GM19467 (cell line): ENCODE results near the gene SELL.
"Not testable (repeated sequence)": the region's sequence is repeated elsewhere in the genome, so short reads cannot be mapped to it uniquely, and the experiment has no call there.

Experiments used
- ATAC-seq: cut with Tn5 transposase; IDR thresholded peaks from one replicate; pipeline ENCODE4 v1.9.1; 2021; ENCODE audit warnings: mild to moderate bottlenecking, moderate library complexity; ENCODE audit not compliant: unreplicated experiment

SELL gene

DNA sequence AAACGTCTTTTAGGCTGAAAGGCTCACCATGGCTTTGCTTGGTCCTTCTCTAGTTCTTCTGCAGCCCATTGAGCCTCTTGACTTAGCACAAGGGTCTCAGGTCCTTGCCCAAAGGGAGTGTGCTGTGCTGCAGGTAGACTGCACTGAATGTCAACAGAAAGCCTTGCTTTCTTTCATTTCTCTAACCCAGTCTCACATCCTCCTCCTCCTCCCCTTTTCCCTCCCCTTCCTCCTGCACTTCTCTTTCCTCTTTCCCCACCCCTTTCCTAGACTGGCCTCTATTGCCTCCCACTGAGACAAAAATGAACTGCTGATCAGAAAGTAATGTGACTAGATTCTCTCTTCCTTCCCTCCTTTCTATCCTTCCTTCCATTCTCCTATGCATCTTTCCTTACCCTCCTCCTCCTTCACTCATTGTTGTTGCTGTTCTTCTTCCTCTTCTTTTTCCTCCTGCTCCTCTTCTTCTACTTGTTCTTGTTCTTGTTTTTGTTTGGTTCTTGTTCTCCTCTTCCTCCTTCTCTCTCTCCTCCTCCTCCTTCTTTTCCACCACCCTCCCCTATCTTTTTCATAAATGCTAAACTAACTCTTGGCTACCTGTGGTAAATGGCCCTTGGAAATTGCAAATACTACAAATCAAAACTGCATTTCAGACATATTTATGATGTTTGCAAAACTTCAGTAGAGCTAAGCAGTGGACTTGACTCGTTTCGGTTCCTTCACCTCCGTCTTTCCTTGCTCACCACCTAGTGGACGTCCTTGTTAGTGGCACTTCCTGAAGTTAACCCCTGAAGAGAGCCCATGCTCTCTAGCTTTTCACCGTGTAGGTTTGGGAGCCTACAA, at the start of gene SELL:
Gene SELL (minus strand): TSS at position 152 of the 840 bp plus-strand sequence. CDS start 122 bp downstream, at position 30.
- peak; percentile 82 for ATAC-seq

DNA sequence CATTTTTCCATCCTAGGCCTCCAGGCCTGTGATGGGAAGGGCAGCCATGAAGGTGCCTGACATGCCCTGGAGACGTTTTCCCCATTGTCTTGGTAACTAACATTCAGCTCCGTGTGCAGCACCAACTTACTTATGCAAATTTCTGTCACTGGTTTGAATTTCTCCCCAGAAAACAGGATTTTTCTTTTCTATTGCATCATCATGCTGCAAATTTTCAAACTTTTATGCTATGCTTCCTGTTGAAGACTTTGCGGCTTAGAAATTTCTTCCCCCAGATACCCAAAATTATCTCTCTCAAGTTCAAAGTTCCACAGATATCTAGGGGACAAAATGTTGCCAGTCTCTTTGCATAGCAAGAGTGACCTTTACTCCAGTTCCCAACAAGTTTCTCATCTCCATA, 47.6 kb upstream of the SELL start:
- ATAC-seq: no peak

DNA sequence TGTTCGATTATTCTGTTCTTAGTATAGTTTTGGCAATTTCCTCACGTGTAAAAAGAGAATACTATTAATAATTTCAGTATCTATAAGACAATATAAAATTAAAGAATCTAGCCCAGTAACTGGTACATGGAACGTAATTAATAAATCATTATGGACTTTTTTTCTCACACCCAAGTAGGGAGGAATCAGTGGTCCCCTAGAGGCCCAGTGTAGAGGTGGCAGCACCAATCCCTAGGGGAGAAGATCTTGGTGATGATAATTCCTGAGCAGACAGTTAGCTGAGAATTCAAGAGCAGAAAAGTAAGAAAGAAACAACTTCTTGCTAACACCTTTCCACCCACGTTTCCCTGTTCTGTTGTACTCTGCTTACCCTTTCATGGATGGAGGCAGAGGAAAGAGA, 42.1 kb upstream of the SELL start:
- no peak for ATAC-seq

DNA sequence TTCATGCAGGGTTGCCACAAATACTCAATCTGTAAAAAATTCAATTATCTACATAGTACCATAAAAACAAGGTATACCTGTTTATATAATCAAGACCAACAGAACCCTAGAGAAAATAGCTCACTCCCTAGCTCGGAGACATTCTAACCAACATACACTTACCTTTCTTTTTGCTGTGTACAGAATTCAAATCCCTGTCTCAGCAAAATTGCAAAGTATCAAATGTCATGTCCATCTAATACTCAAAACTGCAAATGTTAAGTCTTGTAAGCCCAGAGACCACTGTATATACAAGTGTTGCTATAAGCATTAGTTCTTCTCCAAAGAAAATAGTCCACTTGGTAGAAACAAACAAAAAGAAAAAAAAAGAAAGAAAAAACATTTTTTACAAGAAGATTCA, 38.6 kb upstream of the SELL start:
- no peak for ATAC-seq

DNA sequence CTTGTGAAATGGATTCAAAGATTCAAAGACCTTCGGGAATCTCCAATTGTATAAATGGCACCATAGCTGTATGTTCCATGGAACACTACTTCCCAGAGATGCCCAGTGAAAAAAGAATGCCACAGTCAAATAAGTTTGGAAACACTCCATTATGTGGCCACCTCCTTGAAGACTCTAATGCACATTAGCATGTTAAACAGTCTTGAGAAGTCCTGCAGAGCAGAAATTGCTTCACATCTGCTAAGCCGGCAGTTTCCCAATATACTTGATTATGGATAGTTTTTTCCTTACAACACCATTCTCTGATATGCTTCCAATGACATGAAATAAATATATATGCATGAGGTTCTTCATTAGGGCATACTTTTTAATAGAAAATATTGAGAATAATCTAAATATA, 35.1 kb upstream of the SELL start:
- no peak for ATAC-seq

DNA sequence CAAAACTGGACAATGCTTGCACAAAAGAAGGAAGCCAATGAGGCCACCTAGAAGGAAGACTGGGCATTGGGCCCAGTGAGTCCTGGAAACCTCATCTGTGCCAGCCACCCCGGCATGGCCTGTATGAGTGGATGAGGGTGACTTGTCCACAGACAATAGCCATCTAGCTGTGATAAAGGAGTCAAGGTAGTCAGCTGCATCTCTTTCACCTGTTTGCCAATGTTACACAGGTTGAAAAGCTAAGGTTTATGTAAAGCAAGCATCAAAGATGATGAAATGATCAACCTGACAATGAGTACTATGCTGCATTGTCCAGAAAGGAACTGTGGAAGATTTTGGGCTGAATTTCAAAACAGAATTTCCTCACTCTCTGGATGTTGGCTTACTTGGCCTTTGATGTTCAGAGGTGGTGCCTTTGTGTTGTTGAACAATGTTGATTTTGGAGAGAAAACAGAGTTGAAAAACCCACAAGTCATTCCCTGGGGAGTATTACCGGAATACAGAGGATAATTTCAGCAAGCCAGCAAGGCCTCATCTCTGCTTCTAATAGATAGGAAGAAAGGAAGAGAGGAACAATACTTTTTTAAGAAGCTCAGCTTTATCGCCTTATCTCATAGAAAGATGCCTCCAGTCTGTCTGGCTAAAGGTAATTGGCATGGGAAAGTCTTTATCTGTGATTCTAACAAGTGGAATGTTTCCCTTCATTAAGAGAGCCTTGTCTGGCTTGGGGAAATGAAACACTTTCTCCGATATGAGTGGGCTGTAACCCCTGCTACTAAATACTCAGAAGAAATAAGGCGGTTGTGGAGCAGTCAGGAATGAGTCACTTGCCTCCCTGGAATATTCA, 33.8 kb upstream of the SELL start:
- ATAC-seq: no peak

DNA sequence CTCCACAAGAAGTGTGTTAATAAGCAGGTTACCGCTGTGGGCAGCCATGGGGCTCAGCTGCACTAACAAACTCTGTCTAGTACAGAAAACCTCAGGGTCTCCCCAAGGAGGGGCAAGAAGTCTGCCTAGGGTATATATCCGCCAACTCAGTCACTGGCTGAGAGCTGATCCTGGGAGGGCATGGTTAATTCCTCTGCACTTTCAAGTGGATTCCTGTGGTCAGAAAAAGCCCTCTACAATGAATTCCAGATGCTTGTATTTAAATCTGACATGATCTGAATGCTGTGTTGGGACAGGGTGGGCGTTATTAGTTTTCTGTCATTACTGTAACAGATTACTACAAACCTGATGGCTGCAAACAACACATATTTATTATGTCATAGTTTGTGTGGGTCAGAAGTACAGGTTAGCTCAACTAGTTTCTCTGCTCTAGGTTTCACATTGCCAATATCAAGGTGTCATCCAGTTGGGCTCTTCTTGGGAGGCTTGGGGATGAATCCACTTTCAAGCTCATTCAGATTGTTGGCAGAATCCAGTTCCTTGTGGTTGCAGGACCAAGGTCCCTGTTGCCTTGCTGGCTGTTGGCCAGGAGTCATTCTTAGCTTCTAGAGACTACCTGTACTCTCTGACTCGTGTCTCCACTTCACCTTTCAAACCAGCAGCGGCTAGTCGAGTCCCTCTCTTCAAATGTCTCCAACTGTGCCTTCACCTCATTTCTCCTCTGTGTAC, 30.4 kb upstream of the SELL start:
- no peak for ATAC-seq

DNA sequence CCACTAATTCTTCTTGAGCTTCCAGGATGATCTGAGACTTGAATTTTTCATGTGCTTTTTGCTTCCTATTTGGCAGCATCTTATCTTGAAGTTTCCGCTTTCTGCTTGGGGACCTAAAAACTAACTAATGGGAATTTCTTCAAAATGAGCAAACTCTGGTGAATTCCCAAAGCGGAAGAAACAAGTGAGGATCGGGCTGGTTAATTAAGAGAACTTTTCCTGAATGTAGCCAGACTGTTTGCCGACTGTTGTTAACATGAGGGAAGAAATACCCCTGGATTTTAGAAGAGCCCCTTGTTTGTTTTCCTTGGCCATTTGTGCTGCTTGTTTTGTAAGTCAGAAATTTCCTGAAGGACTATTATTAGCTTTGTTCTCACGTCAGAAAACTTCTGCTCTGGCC, 28.6 kb upstream of the SELL start:
- no peak for ATAC-seq

DNA sequence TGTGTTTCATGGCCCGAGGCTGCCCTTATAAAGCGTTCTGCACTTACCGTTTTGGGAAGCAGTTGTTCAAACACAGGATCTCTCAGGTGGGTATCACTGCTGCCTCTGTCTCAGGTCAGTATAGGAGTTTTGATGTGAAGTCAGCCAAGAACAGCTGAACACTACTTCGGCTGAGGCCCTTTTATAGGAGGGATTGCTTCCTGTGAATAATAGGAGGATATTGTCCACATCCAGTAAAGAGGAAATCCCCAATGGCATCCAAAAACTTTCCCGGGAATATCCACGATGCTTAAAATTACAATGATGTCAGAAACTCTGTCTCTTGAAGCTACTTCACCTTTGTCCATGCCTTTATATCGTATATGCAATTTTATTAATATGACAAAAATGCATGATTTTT, 22.5 kb upstream of the SELL start, which contains the start of gene SELE:
Gene SELE (minus strand): TSS at position 156 of the 400 bp plus-strand sequence. CDS start 467 bp downstream, outside the sequence.
- no peak for ATAC-seq

DNA sequence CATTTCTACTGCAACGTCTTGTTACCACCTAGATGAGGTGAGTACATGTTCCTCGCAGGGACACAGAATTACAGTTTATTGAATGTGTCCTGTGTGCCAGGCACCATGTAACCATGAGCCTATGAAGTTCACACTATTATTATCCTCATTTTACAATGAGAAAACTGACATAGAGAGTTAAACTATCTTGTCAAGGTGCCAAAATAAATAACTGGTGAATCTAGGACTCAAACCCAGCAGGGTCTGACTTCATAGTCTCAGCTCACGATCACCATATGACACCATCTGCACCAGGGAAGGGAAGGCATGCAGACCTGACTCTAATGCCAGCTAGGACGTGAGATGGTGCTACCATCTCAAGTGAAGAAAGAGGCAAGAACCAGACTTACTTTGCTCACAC, 20.0 kb upstream of the SELL start:
- no peak for ATAC-seq

DNA sequence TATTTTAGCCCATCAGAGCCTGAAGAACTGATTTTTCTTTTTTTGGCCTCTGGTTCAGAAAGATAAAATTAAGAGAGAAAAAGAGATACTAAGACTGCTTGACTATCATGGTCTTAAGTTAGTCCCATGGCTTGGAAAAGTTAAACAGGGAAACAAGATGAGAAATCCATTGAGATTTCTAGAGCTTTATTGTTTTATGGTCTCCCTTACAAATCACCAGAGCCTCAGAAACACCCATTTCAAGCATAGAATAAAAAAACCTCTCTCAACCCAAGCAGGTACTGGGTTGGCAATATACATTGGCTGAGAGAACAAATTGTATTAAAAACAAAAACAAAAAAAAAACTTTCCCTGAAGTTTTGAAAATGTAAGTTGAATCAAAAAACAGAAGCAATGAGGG, 18.6 kb upstream of the SELL start:
- ATAC-seq: no peak

DNA sequence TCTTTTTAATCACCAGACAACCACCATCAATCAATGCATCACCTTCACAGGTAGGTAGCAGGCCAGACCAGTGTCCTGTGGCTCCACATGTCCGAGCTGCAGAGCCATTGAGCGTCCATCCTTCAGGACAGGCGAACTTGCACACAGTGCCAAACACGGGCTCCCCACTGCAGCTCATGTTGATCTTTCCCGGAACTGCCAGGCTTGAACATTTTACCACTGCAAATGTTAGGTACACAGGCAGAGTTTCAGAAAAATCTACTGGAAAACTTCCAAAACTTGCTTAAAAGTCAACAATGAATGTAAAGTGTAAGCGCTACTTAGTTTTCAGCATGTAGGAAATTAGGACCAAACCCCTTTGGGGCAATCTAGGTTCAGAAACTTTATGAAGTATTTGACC, 15.9 kb upstream of the SELL start:
- ATAC-seq: no peak

DNA sequence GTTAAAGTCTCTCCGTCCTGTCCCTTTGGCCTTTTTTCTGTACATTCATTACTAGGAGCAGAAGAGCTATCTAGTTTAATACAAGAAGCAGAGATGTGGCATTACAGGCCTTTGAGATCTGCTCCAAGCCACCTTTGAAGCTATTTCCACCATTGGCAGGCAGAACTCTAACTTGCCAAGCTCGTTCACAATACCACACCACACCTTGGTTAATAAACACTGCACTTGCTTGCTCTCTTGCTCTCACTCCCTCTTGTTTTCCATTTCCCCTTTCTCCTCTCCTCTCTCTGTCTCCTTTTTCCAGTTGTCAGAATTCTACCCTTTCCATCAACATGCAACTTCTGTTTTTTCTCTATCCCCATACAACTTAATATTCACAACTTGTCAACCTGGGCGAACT, 15.4 kb upstream of the SELL start:
- no peak for ATAC-seq

DNA sequence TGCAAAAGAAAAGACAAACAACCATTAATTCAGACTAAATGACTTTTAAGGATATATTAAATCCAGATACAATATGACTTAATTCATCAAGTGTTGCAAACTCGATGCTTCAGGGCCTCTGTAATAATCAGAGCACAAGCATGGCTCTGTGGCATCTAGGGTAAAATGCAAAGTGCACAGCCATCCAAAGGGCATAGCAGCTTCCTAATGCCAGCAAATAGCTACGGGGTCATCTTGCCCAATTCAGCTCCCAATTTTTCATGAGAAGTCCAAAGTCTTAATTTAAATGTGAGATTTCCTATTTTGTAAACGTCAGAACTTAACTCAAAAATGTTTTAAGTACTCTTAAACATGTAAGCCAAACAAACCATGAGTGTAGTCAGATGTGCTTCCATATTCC, 14.5 kb upstream of the SELL start:
- no peak for ATAC-seq

DNA sequence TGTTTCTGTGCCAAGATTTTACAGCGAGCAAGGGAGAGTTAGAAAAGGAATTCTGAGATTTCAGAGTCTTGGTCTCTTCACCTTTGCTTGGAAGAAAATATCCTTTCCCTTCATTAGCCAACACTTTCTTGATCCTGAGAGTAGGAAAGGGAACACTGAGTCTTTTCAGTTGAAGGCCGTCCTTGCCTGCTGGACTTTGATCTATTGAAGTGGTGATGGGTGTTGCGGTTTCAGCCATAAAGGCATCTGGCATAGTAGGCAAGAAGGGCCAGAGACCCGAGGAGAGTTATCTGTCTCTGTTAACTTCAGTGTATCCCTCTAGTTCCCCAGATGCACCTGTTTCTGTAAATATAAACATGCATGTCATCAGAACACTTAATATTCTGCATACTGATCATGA, 12.7 kb upstream of the SELL start:
- ATAC-seq: no peak

DNA sequence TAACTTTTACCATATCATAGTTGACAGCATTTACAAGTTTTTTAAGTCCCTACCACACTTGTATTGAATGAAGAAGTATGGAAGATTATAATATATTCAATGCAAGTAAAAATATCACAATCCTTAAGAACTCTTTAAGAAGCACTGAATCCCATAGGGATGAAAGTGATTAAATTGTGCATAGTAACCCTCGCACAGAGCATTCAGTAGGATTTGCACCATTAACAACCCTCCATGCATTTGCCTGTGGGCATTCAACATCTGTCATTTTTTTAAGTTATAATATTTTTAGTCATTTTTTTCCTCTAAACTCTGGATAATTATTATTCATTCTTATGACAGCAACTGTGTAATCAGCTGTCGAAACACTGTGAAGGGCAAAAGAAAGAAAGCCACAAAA, 12.3 kb upstream of the SELL start:
- no peak for ATAC-seq

DNA sequence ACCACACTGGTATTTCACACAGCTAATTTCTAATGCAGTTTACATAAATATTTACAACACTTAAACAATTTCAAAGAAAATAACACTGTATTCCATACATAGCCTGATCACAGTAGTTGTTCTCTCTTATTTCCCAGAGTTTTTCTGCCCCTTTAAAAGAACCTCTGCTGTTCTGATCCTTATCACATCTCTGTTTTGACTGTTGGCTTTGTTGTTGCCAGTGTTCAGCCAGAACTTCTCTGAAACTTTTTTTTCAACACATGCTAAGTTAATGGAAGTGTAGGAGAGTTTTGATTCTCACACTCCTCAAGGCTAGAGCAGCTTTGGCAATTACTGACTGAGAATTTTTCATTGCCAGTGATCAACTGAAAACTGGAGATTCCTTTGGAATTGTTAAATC, 11.4 kb upstream of the SELL start:
- ATAC-seq: no peak

DNA sequence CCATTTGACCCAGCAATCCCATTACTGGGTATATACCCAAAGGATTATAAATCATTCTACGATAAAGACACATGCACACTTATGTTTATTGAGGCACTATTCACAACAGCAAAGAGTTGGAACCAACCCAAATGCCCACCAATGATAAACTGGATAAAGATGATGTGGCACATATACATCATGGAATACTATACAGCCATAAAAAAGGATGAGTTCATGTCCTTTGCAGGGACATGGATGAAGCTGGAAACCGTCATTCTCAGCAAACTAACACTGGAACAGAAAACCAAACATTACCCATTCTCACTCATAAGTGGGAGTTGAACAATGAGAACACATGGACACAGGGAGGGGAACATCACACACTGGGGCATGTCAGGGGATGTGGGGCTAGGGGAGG, 3.7 kb upstream of the SELL start:
- ATAC-seq: not testable (repeated sequence)

DNA sequence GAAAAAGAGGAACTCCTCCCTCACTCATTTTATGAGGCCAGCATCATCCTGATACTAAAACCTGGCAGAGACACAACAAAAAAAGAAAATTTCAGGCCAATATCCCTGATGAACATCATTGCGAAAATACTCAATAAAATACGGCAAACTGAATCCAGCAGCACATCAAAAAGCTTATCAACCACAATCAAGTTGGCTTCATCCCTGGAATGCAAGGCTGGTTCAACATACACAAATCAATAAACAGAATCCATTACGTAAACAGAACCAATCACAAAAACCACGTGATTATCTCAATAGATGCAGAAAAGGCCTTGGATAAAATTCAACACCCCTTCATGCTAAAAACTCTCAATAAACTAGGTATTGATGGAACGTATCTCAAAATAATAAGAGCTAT, 1.7 kb upstream of the SELL start:
- ATAC-seq: not testable (repeated sequence)

DNA sequence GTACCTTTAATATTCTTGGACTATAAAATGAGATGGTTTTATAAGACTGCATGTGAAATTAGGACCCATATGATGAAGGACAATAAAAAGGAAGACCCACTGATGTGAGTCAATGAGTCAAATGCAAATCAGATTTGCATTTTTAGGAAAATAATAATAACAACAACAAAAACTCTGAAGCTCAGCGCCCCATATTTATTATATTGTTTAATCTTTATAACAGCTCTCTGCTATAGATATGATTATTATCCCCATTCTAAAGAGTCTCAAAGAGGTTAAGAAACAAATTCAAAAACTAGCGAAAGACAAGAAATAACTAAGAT, 850 bp upstream of the SELL start:
- no peak for ATAC-seq

DNA sequence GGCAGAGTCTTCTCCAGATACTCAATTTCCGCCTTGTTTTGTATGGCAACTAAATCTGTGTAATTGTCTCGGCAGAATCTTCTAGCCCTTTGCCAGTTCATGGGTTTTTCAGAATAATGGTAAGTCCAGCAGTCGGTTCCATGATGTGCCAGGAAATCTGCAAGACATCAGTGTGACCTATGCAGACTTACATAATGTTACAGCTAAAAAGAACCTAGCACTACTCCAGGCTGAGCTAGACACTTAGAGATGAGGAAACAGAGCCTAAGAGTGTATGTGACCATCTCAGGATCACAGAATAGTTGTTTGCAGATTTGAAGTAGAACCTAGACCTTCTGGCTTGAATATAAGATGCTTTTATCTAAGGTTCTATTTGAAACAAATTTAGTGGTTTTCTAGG, 2.8 kb downstream of the SELL start:
- ATAC-seq: no peak
